B cell (primary cell): ENCODE measurements around the gene ATP8B1. TPM values are rescaled to one million over a fixed set of nuclear protein-coding genes. Genes with fewer than 3 reads are reported as not detected.

Experiments
- ATAC-seq: fragments of 200-7000 bp; cut with Tn5 transposase; one replicate; pipeline ENCODE4 v1.10.0; 2021; ENCODE audit warnings: low read depth, mild to moderate bottlenecking, moderate number of reproducible peaks, moderate library complexity
- CTCF ChIA-PET: fragments of 350-600 bp; sonication (Branson Sonifier 250); formaldehyde crosslinking; loops from one replicate; lab custom pipeline; 2021; ENCODE audit warnings: antibody characterized with exemption, inconsistent platforms; lab: Charles Lee
- POLR2A ChIA-PET: fragments of 350-600 bp; sonication (Branson Sonifier 250); formaldehyde crosslinking; loops from one replicate; lab custom pipeline; 2021; ENCODE audit warnings: antibody characterized with exemption; lab: Charles Lee
- DNase-seq: peaks from one replicate; pipeline ENCODE4 v3.0.0; 2013
- H2AFZ ChIP-seq: 2 replicates; pipeline ENCODE4 v1.6.1; 2012; ENCODE audit warnings: mild to moderate bottlenecking, low read depth, low read length; ENCODE audit not compliant: insufficient read depth, poor library complexity, severe bottlenecking
- H3K27ac ChIP-seq, 2 donors: 1 replicate in 1 of 2; 2 replicates in 1 of 2; pipeline ENCODE4 v1.5.1; 2012 to 2013; ENCODE audit warnings: low read length in 2 of 2, mild to moderate bottlenecking in 2 of 2, moderate library complexity in 1 of 2
- H3K27me3 ChIP-seq, 4 experiments: fragments of 200-600 bp in 1 of 4; sonication (generic) in 1 of 4; replicated peaks in 1 of 4; 1 replicate in 2 of 4; 2 replicates in 2 of 4; pipeline versions ENCODE4 v1.6.1 to v1.7.0; 2013 to 2016; ENCODE audit warnings: low read length in 3 of 4, mild to moderate bottlenecking in 2 of 4, mixed read lengths in 1 of 4, moderate library complexity in 1 of 4; ENCODE audit not compliant: insufficient read depth in 4 of 4, control insufficient read depth in 3 of 4; ENCODE audit errors: control extremely low read depth in 1 of 4
- H3K36me3 ChIP-seq, 2 experiments: replicated peaks in 1 of 2; 1 replicate in 1 of 2; 2 replicates in 1 of 2; pipeline versions ENCODE4 v1.6.1 to v1.7.1; 2013; ENCODE audit warnings: low read length in 1 of 2; ENCODE audit not compliant: insufficient read depth in 2 of 2, control insufficient read depth in 1 of 2; ENCODE audit errors: control extremely low read depth in 1 of 2, extremely low read depth in 1 of 2
- H3K4me1 ChIP-seq, 2 donors: fragments of 200-600 bp in 1 of 2; sonication (generic) in 1 of 2; 1 replicate in 1 of 2; 2 replicates in 1 of 2; pipeline versions ENCODE4 v1.5.1 to v1.6.1; 2013 to 2017; ENCODE audit warnings: low read length in 2 of 2; ENCODE audit not compliant: control insufficient read depth in 2 of 2, insufficient read depth in 2 of 2
- H3K4me2 ChIP-seq: replicated peaks from 2 replicates; pipeline ENCODE3; 2012; ENCODE audit warnings: mild to moderate bottlenecking, low read depth, low read length; ENCODE audit not compliant: poor library complexity, severe bottlenecking
- H3K4me3 ChIP-seq, 5 experiments: fragments of 200-600 bp in 1 of 5; sonication (generic) in 1 of 5; 1 replicate in 3 of 5; 2 replicates in 2 of 5; pipeline versions ENCODE4 v1.5.1 to v1.7.0; 2011 to 2016; ENCODE audit warnings: low read length in 4 of 5, mild to moderate bottlenecking in 4 of 5, low read depth in 2 of 5, control low read depth in 1 of 5, moderate library complexity in 1 of 5; ENCODE audit not compliant: insufficient read depth in 1 of 5; ENCODE audit errors: control extremely low read depth in 1 of 5, extremely low read depth in 1 of 5
- H3K79me2 ChIP-seq: fragments of 200-600 bp; sonication (generic); one replicate; pipeline ENCODE4 v1.6.0; 2016; ENCODE audit warnings: low read length; ENCODE audit not compliant: control insufficient read depth, insufficient read depth
- H3K9ac ChIP-seq: fragments of 200-600 bp; sonication (generic); 2 replicates; pipeline ENCODE4 v1.6.1; 2017; ENCODE audit warnings: mild to moderate bottlenecking, low read length, moderate library complexity
- H3K9me3 ChIP-seq, 3 donors: one replicate each; pipeline versions ENCODE4 v1.6.1 to v1.7.1; 2013; ENCODE audit warnings: low read length in 2 of 3; ENCODE audit not compliant: control insufficient read depth in 2 of 3, insufficient read depth in 1 of 3; ENCODE audit errors: control extremely low read depth in 1 of 3
- H4K20me1 ChIP-seq: 2 replicates; pipeline ENCODE4 v1.6.0; 2012; ENCODE audit warnings: mild to moderate bottlenecking, low read length; ENCODE audit not compliant: insufficient read depth, control insufficient read depth, poor library complexity, severe bottlenecking
- H3K27ac Mint-ChIP-seq: one replicate; pipeline ENCODE4 v1.8.0; 2021; ENCODE audit warnings: mixed read lengths
- H3K27me3 Mint-ChIP-seq: one replicate; pipeline ENCODE4 v1.8.0; 2021; ENCODE audit warnings: mixed read lengths
- H3K4me1 Mint-ChIP-seq: one replicate; pipeline ENCODE4 v1.8.0; 2021; ENCODE audit warnings: mixed read lengths
- H3K4me3 Mint-ChIP-seq: one replicate; pipeline ENCODE4 v1.8.0; 2021; ENCODE audit warnings: mixed read lengths
- H3K9me3 Mint-ChIP-seq: one replicate; pipeline ENCODE4 v1.8.0; 2022; ENCODE audit warnings: mixed read lengths; ENCODE audit not compliant: insufficient read depth
- EZH2 ChIP-seq: IDR thresholded peaks from 2 replicates; pipeline ENCODE4 v1.6.1; 2012; ENCODE audit warnings: borderline replicate concordance, low read depth, mild to moderate bottlenecking, moderate library complexity, low read length; ENCODE audit not compliant: insufficient read depth, poor library complexity, severe bottlenecking
- WGBS: methylation state at CpG from one replicate; pipeline ENCODE4 v1.1.5; 2013; ENCODE audit warnings: missing lambda C conversion rate; ENCODE audit not compliant: insufficient coverage; 5-methylcytosine and 5-hydroxymethylcytosine counted together
- intact Hi-C: fragments of 100-400 bp; cut with micrococcal nuclease; formaldehyde crosslinking; loops from one replicate; pipeline ENCODE4 v1.10.0; 2022
- polyA plus RNA-seq: library from polyadenylated mRNA; depleted of rRNA; stranded (reverse); fragments of >200 nt; gene quantifications from 2 replicates; pipeline ENCODE4 v1.2.3, GENCODE V29; 2012
- total RNA-seq, 2 donors: library from RNA; stranded (reverse); fragments of 120-200 nt in 1 of 2; gene quantifications; 1 replicate in 1 of 2; 2 replicates in 1 of 2; pipeline versions ENCODE4 v1.2.3 to v1.2.4, GENCODE V29; 2013 to 2022
- TF ChIP-seq, protein P1 (sequence below): fragments of 200-600 bp; IDR thresholded peaks from one replicate; pipeline ENCODE4 v1.8.0; 2022; ENCODE audit warnings: antibody characterized with exemption, mild to moderate bottlenecking

ATP8B1 gene
- total and polyA plus RNA-seq, 2 donors (not counting 1 experiment from before 2014, with no cell fraction given): 0.27 TPM; not detected in 1

- POLR2A ChIA-PET: no interaction called here
- H3K4me1 ChIP-seq: no peaks in the 10 kb centered on the region
- H4K20me1 ChIP-seq: peaks cover 39% of the 10 kb centered on the region
- intact Hi-C loops: no loop called here
- DNase-seq (no peak), ATAC-seq (no peak)
- no peak overlapping the region for H3K4me3 ChIP-seq
- Mint-ChIP-seq H3K4me3 (no peak overlapping the region), H3K27ac (no peak overlapping the region), H3K27me3 (no peaks in the 10 kb centered on the region), H3K4me1 (peaks cover 15% of the 10 kb centered on the region), H3K9me3 (peaks cover 3% of the 10 kb centered on the region)
- H3K27ac ChIP-seq: no peak overlapping the region
- peaks cover 3 to 36% (median 10%) of the 10 kb centered on the region in 3 donors for H3K9me3 ChIP-seq
- CTCF ChIA-PET: no interaction called here
- no peak overlapping the region for H3K4me2 ChIP-seq
- H2AFZ ChIP-seq: no peak overlapping the region
- TF ChIP-seq, protein P1, sequence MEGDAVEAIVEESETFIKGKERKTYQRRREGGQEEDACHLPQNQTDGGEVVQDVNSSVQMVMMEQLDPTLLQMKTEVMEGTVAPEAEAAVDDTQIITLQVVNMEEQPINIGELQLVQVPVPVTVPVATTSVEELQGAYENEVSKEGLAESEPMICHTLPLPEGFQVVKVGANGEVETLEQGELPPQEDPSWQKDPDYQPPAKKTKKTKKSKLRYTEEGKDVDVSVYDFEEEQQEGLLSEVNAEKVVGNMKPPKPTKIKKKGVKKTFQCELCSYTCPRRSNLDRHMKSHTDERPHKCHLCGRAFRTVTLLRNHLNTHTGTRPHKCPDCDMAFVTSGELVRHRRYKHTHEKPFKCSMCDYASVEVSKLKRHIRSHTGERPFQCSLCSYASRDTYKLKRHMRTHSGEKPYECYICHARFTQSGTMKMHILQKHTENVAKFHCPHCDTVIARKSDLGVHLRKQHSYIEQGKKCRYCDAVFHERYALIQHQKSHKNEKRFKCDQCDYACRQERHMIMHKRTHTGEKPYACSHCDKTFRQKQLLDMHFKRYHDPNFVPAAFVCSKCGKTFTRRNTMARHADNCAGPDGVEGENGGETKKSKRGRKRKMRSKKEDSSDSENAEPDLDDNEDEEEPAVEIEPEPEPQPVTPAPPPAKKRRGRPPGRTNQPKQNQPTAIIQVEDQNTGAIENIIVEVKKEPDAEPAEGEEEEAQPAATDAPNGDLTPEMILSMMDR: no peak
- no peak for TF ChIP-seq EZH2
- H3K79me2 ChIP-seq: peaks cover 38% of the 10 kb centered on the region
- H3K27me3 ChIP-seq: no peaks in the 10 kb centered on the region
- H3K36me3 ChIP-seq: no peaks in the 10 kb centered on the region
- no CpG with 5 or more reads among the region's 1 CpG for WGBS
- no peak overlapping the region for H3K9ac ChIP-seq
Observed at GRCh38 chr18:57715671-57716070, 87.4 kb downstream of the ATP8B1 start.

- CTCF ChIA-PET: no interaction called here
- intact Hi-C loops: no loop called here
Observed at GRCh38 chr18:57715073-57715472, 88.0 kb downstream of the ATP8B1 start.

More at GRCh38 chr18:57715073-57715472, 88.0 kb downstream of the ATP8B1 start:
- no peak for TF ChIP-seq EZH2
- TF ChIP-seq, protein P1: no peak
- Histone ChIP-seq H3K4me1 (no peaks in the 10 kb centered on the region), H3K79me2 (peaks cover 43% of the 10 kb centered on the region), H3K36me3 (no peaks in the 10 kb centered on the region), H3K9ac (no peak overlapping the region), H3K27me3 (no peaks in the 10 kb centered on the region), H3K4me3 (no peak overlapping the region), H3K4me2 (no peak overlapping the region), H2AFZ (no peak overlapping the region), H3K9me3 (peaks cover 3 to 36% (median 10%) of the 10 kb centered on the region in 3 donors), H3K27ac (no peak overlapping the region), H4K20me1 (peaks cover 45% of the 10 kb centered on the region)
- no peak for ATAC-seq
- Mint-ChIP-seq H3K27ac (no peak overlapping the region), H3K4me3 (no peak overlapping the region), H3K9me3 (peaks cover 3% of the 10 kb centered on the region), H3K4me1 (peaks cover 18% of the 10 kb centered on the region), H3K27me3 (no peaks in the 10 kb centered on the region)
- DNase-seq: no peak
- POLR2A ChIA-PET: no interaction called here
- no CpG with 5 or more reads among the region's 2 CpGs for WGBS
